IPS-20b (cell line): ENCODE data around the gene BOLA3.
"Not testable (repeated sequence)": the region's sequence is repeated elsewhere in the genome, so short reads cannot be mapped to it uniquely, and the experiment has no call there.

Source experiments
- H3K27ac ChIP-seq: one replicate; pipeline ENCODE4 v1.5.1; 2013; ENCODE audit warnings: low read length
- H3K27me3 ChIP-seq: 2 replicates; pipeline ENCODE4 v1.6.1; 2013; ENCODE audit warnings: mild to moderate bottlenecking, low read length, inconsistent platforms; ENCODE audit not compliant: insufficient read depth
- H3K36me3 ChIP-seq: 2 replicates; pipeline ENCODE4 v1.6.1; 2013; ENCODE audit warnings: low read depth, mild to moderate bottlenecking, inconsistent platforms, low read length, moderate library complexity; ENCODE audit not compliant: insufficient read depth
- H3K4me1 ChIP-seq: 2 replicates; pipeline ENCODE4 v1.6.1; 2013; ENCODE audit warnings: mild to moderate bottlenecking, control low read depth, inconsistent platforms, low read length, moderate library complexity; ENCODE audit not compliant: insufficient read depth
- H3K4me3 ChIP-seq: 2 replicates; pipeline ENCODE4 v1.5.1; 2013; ENCODE audit warnings: mild to moderate bottlenecking, low read length, inconsistent platforms
- H3K9ac ChIP-seq: 2 replicates; pipeline ENCODE4 v1.6.1; 2013; ENCODE audit warnings: low read depth, mild to moderate bottlenecking, inconsistent platforms, low read length, moderate library complexity
- H3K9me3 ChIP-seq: 2 replicates; pipeline ENCODE4 v1.6.1; 2013; ENCODE audit warnings: mild to moderate bottlenecking, low read depth, low read length, inconsistent platforms; ENCODE audit not compliant: insufficient read depth

The BOLA3 gene

DNA sequence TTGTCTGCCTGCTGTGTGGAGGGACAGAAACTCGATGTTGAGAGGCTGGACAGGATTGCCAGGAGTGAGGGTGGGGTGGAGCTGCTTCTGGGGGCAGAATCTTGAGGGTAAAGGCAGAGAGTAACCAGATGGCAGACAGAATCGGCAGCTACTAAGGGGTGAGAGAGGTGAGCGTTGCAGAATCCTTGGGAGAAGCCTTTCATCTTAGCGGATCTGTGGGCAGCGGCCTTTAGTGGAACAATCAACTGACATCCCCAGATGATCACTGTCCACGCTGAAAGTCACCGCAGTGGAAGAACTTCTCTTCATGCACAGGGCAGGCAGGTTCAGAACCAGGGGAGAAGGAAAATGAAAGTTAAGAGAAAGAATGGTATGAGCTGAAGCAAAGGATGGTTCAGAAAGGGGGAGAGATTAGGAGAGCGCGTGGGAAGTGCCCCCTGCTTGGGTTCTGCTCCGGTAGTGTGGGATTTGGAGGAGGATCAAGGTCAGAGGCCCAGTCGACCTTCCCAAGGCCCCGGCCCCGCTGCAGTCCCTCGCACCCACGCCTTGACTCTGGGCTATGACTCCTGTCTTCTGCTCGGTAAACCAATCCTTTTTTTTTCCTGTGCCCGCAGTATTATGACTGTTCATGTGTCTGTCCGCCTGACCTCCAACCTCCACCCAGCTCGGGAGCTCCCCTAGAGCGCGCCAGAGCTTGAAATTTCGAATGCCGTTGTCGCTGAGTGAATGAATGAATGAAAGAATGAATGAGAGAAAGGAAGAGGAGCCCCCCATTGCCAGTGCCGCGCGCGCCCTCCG lies 584 bp downstream of the BOLA3 start:
- Histone ChIP-seq H3K4me3 (peak overlapping the region; percentile 76), H3K9ac (peak overlapping the region; percentile 94), H3K27me3 (no peaks in the 10 kb centered on the region), H3K27ac (peak overlapping the region; percentile 67), H3K9me3 (no peaks in the 10 kb centered on the region), H3K36me3 (peaks cover 16% of the 10 kb centered on the region; the same call in 1 of the 2 replicates), H3K4me1 (peaks cover 5% of the 10 kb centered on the region)

DNA sequence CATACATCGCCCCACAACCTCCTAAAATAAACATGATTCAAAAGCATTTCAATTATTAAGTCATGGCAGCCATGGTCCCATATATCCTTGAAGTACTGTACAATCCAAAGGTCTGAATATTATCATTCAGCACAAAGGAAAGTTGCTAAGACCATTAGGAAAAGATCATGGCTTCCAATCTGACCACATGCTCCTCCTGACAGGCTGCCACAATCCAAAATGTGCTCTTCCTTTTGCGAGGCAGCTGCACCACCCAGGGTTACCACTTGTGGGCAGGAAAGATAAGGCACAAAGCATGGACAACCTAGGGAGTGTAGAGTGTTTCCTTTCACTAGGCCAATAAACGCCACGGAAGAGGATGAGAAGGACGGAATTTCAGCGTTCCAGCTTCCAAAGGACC lies 5.4 kb downstream of the BOLA3 start:
- Histone ChIP-seq H3K4me1 (peaks cover 5% of the 10 kb centered on the region), H3K9me3 (no peaks in the 10 kb centered on the region), H3K9ac (no peak overlapping the region), H3K27me3 (no peaks in the 10 kb centered on the region), H3K36me3 (peaks cover 21% of the 10 kb centered on the region), H3K27ac (no peak overlapping the region), H3K4me3 (no peak overlapping the region)

DNA sequence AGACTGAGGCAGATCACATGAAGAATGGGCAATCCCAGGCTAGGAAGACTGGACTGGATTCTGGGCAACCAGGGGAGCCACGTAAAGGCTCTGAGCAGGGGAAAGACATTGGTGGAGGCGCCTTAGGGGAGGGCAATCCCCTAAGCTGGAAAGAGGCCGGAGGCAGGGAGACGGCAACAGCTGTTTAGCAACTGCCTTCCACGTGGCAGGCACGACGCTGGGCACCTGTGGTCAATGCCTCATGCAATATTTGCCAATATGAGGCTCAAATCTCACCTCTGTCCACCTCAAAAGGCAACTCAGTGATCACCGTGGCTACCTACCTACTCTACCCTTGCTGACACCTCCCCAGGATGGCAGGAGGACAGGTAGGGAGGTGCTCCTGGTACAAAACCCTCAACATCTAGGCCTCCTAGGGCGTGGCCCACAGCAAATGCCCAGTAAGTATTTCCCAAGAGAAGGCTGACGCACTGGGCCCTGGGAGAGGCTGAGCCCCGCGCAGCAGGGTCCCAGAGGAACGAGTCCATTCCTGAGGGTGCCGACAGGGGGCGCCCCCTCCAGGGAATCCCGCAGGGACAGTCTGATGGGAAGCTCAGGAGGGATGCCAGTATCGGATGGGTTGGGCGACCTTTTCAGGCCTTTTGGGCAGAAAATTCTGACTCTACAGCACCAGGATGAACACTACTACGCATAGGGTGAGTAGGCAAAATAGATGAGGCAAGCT lies 8.9 kb downstream of the BOLA3 start:
- peaks cover 26% of the 10 kb centered on the region for H3K36me3 ChIP-seq
- no peaks in the 10 kb centered on the region for H3K4me1 ChIP-seq
- no peak overlapping the region for H3K4me3 ChIP-seq
- H3K27me3 ChIP-seq: no peaks in the 10 kb centered on the region
- H3K27ac ChIP-seq: no peak overlapping the region
- no peak overlapping the region; the same call in 1 of the 2 replicates for H3K9ac ChIP-seq
- no peaks in the 10 kb centered on the region for H3K9me3 ChIP-seq

DNA sequence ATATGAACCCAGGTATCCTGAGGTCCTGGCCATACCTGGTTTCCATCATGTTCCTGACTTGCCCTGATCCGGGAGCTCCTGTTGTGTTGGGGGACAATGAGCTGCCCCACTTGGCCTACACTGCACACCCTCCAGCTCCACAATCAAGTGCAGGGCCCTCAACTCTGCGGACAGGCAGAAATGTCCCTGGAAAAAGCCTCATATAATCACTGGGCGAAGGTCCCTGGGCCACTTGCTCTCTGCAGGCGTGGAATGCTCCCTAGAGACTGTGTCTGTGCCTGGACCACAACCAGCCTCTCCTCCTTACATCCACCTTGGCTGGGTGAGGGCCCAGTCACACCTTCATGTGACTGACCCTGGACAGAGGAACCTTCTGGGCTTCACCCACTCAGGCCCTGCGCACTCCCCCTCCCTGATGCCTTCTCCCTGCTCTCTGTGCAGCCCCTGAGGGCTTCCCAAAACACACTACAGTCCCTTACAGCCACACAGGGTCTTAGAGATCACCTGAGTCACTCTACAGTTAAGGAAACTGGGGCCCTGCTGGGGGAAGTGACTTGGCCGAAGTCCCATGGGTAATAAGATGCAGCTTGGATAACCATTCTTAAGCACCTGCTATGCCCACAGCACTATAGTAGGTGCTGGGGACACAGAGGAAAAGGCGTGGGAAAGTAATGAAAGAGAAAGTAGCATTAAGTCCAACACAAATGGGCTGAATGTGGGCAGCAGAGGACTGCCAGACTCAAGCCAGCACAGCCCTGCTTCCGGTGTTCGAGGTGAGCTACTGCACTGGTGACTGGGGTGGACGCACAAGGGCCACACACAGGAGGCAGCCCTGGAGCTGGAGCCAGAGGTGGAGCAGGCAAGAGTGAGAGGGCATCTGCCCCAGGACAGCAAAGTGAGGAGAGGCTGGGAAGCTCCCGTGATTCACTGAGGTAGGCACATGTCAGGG lies 9.8 kb downstream of the BOLA3 start:
- Histone ChIP-seq H3K9ac (no peak overlapping the region), H3K36me3 (peaks cover 26% of the 10 kb centered on the region), H3K27me3 (no peaks in the 10 kb centered on the region), H3K4me1 (no peaks in the 10 kb centered on the region), H3K9me3 (no peaks in the 10 kb centered on the region), H3K27ac (no peak overlapping the region), H3K4me3 (no peak overlapping the region)

DNA sequence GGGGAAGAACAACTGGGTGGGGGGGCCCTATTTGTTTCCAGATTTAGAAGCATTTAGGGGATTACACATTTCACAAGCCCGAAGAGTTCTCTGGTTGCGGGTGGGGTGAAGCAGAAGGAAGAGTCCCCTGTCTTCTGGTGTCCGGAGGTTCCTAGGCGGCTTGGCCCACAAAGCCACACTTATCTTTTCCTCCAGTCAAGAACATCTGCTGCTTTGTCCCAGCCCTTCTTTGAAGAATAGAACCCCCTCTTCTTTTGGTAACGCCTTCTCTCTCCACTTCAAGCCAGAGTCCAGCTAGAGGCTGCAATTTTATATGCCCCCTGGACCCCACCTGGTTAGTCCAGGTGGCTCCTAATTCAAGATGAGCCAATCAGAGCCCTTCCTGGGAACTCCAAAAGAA lies 15.8 kb downstream of the BOLA3 start:
- Histone ChIP-seq H3K4me3 (no peak overlapping the region), H3K36me3 (peaks cover 9% of the 10 kb centered on the region; the same call in 1 of the 2 replicates), H3K9me3 (no peaks in the 10 kb centered on the region), H3K27me3 (no peaks in the 10 kb centered on the region), H3K9ac (no peak overlapping the region), H3K4me1 (no peaks in the 10 kb centered on the region; the same call in 1 of the 2 replicates), H3K27ac (no peak overlapping the region)

DNA sequence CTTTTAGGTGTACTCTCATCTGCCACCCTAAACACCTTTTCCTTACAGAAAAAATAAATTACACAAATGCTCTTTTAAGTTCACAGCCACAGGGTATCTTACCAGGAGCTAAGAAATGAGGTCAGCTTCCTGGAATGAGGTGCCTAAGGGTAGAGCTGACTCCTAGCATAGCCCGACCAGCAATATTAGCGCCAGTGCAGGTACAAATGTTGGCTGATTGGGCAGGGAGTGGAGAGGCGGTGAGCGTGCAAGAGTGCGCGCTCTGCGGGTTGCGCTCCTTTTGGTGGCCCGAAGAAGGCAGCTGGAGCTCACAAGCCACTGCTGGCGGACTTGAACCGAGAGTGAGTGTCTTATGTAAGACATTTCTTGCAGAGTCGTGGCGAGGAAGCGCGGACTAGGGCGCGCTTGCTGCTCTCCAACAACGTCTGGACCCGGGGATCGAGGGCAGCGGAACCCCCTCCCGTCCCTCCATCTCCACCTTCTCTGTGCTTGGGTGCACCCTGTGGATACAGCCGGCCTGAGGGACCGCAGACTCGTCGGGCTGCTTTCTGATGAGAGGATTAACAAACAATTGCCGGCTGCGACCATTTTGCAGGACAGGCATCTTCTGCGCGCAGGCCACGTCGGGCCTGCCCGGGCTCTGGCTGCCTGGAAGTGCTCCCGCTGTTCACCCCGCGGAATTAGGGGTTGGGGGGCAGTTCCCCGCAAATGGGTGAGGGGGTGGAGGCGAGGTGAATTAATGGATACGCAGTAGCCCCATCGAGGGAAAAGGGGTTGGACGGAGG lies 17.3 kb downstream of the BOLA3 start:
- Histone ChIP-seq H3K27me3 (no peaks in the 10 kb centered on the region), H3K4me3 (no peak overlapping the region), H3K36me3 (peaks cover 9% of the 10 kb centered on the region; the same call in 1 of the 2 replicates), H3K9me3 (no peaks in the 10 kb centered on the region), H3K9ac (no peak overlapping the region), H3K27ac (no peak overlapping the region), H3K4me1 (no peaks in the 10 kb centered on the region; the same call in 1 of the 2 replicates)

DNA sequence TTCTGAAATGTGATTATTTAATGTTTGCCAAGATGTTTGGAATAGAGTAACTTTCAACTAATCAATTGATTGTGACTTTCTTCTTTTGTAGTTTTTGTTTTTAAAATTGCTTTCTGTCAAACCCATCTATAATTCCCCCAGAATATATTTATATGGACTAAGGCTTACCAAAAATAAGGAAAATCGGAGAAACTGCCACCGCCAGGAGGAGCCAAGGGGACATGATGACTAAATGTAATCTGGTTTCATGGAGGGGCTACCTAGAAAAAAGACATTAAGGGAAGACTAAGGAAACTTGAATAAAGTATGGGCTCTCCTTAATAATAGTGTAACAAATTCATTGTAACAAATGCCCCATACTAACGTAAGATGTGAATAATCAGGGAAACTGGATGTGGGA lies 19.5 kb downstream of the BOLA3 start:
- Histone ChIP-seq H3K27me3 (no peaks in the 10 kb centered on the region), H3K4me3 (no peak overlapping the region), H3K36me3 (no peaks in the 10 kb centered on the region), H3K9ac (no peak overlapping the region), H3K4me1 (no peaks in the 10 kb centered on the region; the same call in 1 of the 2 replicates), H3K27ac (no peak overlapping the region), H3K9me3 (peaks cover 2% of the 10 kb centered on the region; the same call in 1 of the 2 replicates)

DNA sequence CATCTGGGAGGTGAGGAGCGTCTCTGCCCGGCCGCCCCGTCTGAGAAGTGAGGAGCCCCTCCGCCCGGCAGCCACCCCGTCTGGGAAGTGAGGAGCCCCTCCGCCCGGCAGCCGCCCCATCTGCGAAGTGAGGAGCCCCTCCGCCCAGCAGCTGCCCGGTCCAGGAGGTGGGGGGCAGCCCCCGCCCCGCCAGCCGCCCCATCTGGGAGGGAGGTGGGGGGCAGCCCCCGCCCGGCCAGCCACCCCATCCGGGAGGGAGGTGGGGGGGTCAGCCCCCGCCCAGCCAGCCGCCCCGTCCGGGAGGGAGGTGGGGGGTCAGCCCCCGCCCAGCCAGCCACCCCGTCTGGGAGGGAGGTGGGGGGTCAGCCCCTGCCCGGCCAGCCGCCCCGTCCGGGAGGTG lies 23.8 kb downstream of the BOLA3 start:
- Histone ChIP-seq H3K9me3 (peaks cover 25% of the 10 kb centered on the region), H3K27me3 (peaks cover 26% of the 10 kb centered on the region; the same call in 1 of the 2 replicates)
- not testable (repeated sequence) for H3K9ac ChIP-seq, H3K4me1 ChIP-seq, H3K36me3 ChIP-seq, H3K27ac ChIP-seq, H3K4me3 ChIP-seq

DNA sequence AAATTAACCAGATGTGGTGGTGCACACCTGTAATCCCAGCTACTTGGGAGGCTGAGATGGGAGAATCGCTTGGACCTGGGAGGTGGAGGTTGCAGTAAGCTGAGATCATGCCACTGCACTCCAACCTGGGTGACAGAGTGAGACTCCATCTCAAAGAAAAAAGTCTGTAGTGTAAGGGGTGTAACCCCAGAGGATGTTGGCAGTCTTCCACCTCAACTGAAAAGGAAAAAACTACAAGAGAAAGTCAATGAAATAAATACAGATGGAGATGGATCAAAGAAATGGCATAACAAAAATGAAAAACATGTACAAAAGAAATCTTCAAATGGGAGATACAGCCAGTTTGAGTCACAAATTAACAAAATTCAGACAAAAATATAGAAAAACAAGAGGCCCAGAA lies 25.9 kb downstream of the BOLA3 start:
- H3K27me3 ChIP-seq: peaks cover 34% of the 10 kb centered on the region
- H3K4me3 ChIP-seq, H3K4me1 ChIP-seq, H3K9ac ChIP-seq, H3K36me3 ChIP-seq, H3K27ac ChIP-seq: not testable (repeated sequence)
- peaks cover 25% of the 10 kb centered on the region for H3K9me3 ChIP-seq

DNA sequence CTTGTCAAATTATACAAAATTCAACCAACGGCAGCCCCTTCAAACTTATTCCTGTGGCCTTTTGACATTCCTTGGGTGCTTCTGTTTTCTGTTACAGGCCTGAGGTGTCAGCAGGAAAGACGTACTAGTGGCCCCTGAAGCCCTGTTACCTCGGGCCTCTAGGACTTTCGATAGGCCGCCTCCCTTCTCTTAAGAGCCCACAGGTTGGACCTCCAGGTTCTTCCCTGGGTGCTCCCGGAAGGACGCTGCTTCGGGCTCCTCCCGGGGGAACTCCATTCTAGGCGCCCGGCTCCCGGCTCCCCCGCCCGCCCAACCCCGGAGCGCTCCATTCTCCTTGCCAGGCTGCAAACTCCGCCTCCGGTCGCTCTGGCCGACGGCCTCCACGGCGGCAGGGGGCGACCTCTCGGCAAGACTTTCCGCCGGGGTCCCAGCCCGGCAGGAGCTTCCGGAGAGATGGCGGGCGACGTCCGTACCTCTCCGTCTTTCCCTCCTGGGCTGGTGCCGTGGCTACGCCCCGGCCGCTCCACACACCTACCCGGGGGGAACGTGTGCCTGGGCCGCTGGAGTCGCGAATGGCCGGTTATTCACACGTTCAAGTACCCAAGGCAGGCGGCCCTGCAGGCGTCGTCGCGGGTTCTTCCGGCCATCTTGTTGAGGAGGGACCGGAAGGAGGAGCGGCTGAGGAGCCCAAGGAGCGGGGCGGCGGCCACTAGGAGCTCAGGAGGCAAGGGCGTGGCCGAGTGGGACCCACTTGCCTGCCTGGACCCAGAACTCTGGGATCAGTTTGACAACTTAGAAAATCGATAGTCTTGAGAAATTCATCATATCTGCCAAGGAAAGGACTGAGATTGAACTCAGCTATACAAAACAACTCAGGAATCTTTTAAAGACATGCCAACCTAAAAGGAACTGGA lies 27.5 kb downstream of the BOLA3 start:
- Histone ChIP-seq H3K9ac (peak overlapping the region; percentile 79), H3K4me1 (no peaks in the 10 kb centered on the region), H3K4me3 (peak overlapping the region; percentile 79), H3K27ac (no peak overlapping the region), H3K36me3 (no peaks in the 10 kb centered on the region), H3K27me3 (peaks cover 46% of the 10 kb centered on the region), H3K9me3 (peaks cover 25% of the 10 kb centered on the region)
